GM06990 (cell line): ENCODE data around the gene ARMH4.

Source experiments
- DNase-seq: peaks from one replicate; pipeline ENCODE4 v3.0.0-alpha.2; 2011; ENCODE audit not compliant: insufficient read length; ENCODE audit errors: extremely low read depth
- H3K27me3 ChIP-seq: replicated peaks from 2 replicates; pipeline ENCODE4 v1.6.0; 2011; ENCODE audit warnings: low read length; ENCODE audit not compliant: control insufficient read depth, insufficient read depth
- H3K36me3 ChIP-seq: 2 replicates; pipeline ENCODE4 v1.5.1; 2011; ENCODE audit warnings: low read length; ENCODE audit not compliant: control insufficient read depth, insufficient read depth
- H3K4me3 ChIP-seq: replicated peaks from 2 replicates; pipeline ENCODE4 v1.5.1; 2011; ENCODE audit warnings: low read depth, mild to moderate bottlenecking, control low read depth, low read length
- CTCF ChIP-seq: IDR thresholded peaks from 2 replicates; pipeline ENCODE4 v1.5.1; 2011; ENCODE audit warnings: low read length, control low read depth, mild to moderate bottlenecking, inconsistent platforms; ENCODE audit not compliant: insufficient read depth, poor library complexity, severe bottlenecking

The ARMH4 gene

GRCh38 chr14:57999471-57999870 lies 152.5 kb downstream of the ARMH4 start:
- DNase-seq: no peak
- H3K36me3 ChIP-seq: no peaks in the 10 kb centered on the region
- TF ChIP-seq CTCF: no peak
- H3K4me3 ChIP-seq: no peak overlapping the region
- no peaks in the 10 kb centered on the region; the same call in 1 of the 2 replicates for H3K27me3 ChIP-seq

GRCh38 chr14:57998766-57999165 lies 153.2 kb downstream of the ARMH4 start:
- no peak for TF ChIP-seq CTCF
- Histone ChIP-seq H3K27me3 (no peaks in the 10 kb centered on the region; the same call in 1 of the 2 replicates), H3K36me3 (no peaks in the 10 kb centered on the region), H3K4me3 (no peak overlapping the region)
- no peak for DNase-seq

GRCh38 chr14:57991353-57991752 lies 160.7 kb downstream of the ARMH4 start:
- Histone ChIP-seq H3K27me3 (no peaks in the 10 kb centered on the region), H3K36me3 (no peaks in the 10 kb centered on the region), H3K4me3 (no peak overlapping the region)
- no peak for DNase-seq
- TF ChIP-seq CTCF: no peak

GRCh38 chr14:57988445-57988844 lies 163.6 kb downstream of the ARMH4 start:
- no peak for TF ChIP-seq CTCF
- H3K27me3 ChIP-seq: no peaks in the 10 kb centered on the region; the same call in 1 of the 2 replicates
- H3K36me3 ChIP-seq: no peaks in the 10 kb centered on the region
- no peak for DNase-seq
- no peak overlapping the region for H3K4me3 ChIP-seq

GRCh38 chr14:57987596-57988300 lies 164.3 kb downstream of the ARMH4 start:
- no peak for DNase-seq

More at GRCh38 chr14:57987596-57988300, 164.3 kb downstream of the ARMH4 start:
- no peaks in the 10 kb centered on the region; the same call in 1 of the 2 replicates for H3K27me3 ChIP-seq
- H3K36me3 ChIP-seq: no peaks in the 10 kb centered on the region
- no peak overlapping the region for H3K4me3 ChIP-seq
- no peak for TF ChIP-seq CTCF
